ENCODE measurements around the gene CELSR1.
"Not testable (repeated sequence)": the region's sequence is repeated elsewhere in the genome, so short reads cannot be mapped to it uniquely, and the experiment has no call there.

CELSR1 gene

DNA sequence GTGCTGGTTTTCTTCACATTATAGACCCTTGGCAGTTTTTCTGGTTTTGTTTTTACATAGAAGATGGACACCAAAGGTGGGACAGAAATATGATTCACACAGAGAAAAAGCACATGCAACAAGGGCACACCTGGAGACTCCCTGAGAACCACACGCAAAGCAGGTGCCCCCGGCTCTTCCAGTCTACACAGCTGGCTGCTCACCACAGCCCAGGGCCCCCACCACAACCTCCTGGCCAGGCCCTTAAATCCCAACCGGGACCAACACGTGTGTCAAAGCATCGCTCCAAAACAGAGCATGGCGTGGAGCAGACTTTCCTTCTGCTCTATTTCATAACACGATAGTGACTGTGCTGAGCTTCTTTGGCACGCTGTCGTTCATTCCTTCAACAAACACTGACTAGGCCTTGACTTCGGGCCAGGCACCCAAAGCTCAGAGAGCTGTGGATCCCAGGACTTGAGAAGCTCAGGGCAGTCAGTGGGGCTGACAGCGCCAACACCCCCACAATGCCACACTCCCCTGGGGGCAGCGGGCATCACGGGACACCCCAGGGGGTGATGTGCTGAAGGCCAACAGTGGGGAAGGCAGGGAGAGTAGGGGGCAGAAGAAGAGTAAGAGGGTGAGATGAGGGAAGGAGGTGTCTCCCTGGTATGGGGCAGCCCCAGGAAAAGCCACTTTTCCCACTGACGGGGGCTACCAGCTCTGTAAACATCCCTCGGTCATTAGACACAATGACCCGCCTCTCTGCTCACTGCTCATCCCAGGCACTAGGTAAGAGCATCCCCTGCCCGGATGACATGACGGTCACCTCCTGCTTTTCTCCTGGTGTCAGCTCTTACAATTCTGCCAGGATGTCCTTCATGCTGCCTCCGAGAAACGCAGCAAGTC lies 26.0 kb downstream of the CELSR1 start:
- DNase-seq (ENCODE audit: low read depth), result no peak

DNA sequence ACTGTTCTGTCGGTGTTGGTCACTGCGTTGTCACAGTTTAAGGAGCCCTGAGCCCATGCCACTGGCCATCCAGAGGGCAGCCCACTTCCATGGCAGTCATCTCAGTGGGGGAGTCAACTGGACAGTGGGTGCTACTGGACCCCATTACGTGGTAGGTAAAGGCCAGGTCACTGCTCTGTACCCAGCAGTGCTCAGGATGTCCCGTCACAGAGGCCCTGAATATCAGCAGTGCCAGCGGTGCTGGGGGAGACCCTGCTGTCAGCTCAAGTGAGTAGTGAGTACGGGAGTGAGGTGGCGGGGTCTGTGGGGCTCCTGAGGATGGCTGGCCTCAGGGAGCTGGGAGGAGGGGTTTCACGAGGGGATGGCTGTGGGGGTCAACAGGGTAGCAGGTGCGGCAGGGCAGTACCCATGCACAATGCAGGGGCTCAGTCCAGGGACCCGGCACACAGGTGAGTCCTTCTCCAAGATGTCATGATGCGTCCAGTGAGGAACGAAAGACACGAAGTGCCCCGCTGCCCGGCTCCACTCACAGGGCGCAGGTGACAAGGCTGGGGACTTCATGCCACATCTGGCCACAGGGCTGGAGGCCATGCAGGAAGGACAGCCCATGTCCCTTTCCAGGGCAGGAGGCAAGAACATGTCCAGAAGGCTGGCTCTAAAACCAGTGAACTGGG lies 27.9 kb downstream of the CELSR1 start:
- no peak for DNase-seq (ENCODE audit: low read depth)

DNA sequence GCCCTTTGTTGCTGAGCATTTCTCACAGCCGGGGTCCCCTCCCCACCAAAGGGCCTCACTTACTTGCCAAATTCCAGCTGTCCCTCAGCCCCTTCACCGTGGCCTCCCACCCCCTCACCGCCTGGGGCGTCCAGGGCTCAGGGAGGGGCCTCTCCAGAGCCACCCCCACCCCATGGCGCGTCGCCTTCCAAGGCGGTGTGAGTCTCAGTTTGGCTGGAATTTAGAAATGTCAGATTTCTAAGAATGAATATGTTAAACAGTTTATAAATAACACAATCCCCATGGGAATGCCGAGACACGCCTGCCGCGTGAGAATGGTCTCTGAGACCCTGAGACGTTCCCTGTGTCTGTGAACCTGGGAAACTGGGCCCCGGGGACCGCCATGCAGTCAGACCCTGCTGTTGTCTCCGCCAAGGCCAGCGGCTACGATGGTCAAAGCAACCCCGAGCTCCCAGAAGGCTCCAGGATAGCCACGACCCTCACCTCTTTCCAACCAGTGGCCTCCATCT lies 28.9 kb downstream of the CELSR1 start:
- DNase-seq (ENCODE audit: low read depth), result no peak

DNA sequence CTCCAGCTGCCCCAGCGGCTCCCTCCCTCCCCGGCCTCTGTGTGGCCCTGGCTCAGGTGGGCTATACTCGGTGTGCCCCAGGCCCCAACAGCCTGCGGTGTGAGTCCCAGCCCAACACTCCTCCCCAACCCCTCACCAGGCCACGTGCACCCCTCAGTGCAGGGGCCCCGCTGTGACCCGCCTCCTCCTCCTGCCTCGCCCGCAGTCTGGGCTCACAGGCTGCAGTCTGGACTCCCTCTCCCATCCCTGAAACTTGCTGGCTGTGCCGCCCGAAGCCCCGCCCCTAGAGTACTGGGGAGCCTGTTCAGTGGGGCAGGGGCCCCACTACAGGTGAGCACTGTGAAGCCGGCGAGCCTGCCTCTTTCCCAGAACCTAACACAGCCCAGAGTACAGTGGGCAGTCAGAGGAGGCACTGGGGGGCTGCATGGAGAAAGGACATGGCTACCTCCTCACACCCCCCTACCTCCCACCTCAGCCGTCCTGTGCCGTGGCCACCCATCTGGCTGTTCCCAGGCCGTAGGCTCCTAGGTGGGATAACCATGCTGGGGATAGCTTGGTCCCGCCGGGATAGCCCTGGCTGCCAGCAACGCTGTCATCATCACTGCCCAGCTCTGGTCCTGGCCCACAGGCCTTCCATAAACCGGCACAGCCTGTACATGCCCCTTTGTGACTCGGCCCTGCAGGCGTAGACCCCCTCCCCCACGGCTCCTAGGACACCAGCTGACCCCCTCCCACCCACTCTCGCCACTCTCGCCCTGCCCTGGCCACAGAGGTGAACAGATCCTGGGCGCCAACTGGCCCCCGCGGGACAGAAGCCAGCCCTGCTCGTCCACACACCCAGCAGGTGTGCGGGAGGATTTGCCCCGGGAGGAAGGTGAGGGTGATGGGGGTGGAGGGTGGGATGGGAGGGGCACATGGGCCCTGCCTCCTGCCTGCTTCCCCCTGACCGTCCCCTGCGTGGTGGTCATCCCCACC lies 29.7 kb downstream of the CELSR1 start:
- no peak for DNase-seq (ENCODE audit: low read depth)

DNA sequence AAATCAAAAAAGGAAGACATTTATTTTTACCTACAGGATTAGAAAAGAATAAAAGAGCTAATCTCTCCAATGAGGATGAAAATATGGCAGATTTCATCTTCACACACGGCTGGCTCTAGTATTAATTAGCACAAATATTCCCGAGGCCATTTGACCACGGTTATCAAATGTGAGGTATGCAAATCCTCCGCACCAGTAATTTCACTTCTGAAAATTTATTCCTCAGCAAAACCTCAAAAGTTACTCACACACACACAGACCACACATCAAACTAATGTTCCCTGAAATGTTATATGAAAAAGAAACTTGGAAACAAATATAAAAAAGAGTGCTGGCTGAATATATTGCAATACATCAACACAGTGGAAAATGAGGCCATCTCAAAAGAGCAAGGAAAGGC lies 32.8 kb downstream of the CELSR1 start:
- no peak for DNase-seq (ENCODE audit: low read depth)

DNA sequence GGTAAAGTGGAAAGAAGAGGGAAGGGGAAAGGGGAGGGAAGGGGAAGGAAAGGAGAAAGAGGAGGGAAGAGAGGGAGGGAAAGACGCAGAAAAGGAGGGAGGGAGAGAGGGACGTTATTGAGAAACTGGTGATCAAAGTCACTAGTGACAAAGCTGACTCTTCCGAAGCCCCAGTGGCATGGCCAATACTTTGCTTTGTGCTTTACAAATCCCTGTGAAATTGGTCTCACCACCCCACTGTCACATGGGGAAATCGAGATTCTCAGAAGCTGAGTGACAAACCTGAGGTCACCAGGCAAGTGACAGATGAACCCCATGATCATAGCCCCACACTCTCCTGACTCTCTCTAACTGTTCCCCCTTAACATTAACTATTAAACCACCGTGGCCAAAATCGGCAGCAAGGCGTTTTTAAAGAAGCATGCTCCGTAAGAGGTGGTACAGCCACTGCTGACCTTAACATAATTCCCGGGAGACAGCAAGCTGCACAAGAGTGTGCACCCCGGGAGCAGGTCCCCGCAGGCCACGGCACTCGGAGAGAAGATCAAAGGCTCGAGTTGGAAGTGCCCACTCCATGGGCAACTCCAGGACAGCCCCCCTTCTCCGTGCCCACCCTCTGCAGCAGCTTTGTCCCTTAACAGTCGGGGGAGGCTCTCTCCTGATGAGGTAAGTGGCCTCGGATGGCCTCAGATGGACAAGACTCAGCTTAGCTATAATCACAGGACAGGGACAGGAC lies 34.8 kb downstream of the CELSR1 start:
- no peak for DNase-seq (ENCODE audit: low read depth)

DNA sequence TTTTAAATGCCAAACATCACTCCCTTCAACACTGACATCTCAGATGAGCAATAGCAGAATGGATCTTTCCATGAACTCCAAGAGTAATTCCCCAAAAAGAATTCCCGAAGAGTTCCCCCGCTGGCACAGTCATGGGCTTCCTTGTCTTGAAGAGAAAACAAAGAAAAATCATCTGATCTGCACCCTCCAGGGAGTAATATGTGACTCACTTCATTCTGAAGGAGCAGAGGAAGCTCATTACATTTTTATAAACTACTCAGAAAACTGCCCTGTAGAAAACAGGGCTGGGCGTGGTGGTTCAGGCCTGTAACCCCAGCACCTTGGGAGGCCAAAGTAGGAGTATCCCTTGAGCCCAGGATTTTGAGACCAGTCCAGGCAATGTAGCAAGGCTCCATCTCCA lies 35.7 kb downstream of the CELSR1 start:
- peak; percentile 46 for DNase-seq (ENCODE audit: low read depth)

DNA sequence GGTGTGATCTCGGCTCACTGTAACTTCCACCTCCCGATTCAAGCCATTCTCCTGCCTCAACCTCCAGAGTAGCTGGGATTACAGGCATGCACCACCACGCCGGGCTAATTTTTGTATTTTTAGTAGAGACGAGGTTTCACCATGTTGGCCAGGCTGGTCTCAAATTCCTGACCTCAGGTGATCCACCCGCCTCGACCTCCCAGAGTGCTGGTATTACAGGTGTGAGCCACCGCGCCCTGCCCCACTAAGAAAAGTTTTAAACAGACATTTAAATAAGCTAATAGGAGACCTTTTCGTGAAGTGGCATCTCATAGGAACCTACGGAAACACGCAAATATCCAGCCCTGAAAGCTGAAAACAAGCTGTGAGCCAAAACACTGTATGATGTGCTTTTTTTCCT lies 36.2 kb downstream of the CELSR1 start:
- not testable (repeated sequence) for DNase-seq (ENCODE audit: low read depth)

DNA sequence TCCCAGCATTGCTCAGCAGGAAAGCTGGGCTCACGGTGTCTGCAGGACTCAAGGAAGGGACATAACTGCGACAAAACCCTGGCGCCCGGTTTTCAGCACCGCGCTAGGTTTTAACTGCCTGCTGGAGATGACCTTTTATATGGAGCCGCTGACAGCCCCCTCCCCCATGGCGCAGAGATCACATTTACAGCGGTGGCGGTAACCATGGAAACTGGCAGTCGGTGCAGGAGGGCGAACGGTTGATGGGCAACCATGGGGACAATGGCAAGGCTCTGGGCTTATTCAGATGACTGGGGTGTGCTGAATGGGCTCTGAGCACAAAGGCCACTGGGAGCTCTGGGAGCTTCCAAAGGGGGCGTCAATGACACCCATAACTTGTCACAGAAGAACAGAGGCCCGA lies 37.2 kb downstream of the CELSR1 start:
- no peak for DNase-seq (ENCODE audit: low read depth)

DNA sequence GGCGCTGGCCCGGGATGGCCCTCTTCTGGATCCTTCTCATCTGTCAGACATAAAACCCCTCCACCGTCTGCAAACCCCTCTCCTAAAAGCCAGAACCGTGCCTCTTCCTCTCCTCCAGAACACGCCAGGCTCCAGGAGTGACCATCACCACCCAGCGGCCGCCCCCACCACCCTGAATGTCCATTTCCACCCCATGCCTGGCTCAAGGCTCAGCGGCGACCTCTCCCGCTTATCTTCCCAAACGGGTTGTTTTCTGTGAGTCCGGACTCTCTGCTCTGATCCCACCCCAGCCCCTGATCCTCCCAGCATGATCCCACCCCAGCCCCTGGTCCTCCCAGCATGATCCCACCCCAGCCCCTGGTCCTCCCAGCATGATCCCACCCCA lies 37.6 kb downstream of the CELSR1 start:
- DNase-seq (ENCODE audit: low read depth), result no peak

DNA sequence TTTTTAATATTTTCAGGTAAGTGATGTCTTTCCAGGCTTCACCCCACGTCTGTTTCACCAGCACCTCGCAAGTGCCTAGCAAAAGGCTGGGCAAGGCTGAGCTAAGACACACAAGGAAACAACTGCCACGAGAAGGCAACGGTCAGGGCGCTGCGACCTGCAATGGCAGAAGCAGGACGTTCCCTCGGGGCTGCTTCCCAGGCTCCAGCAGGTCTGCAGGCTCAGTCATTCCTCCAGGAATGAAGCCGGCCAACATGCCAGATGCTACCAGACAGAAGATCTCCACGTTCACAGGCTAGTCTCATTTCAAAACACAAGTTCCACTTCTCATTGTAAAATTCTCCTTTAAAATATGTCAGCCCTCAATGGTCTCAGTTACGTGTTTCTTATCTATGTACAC lies 45.5 kb downstream of the CELSR1 start:
- DNase-seq (ENCODE audit: low read depth), result no peak

DNA sequence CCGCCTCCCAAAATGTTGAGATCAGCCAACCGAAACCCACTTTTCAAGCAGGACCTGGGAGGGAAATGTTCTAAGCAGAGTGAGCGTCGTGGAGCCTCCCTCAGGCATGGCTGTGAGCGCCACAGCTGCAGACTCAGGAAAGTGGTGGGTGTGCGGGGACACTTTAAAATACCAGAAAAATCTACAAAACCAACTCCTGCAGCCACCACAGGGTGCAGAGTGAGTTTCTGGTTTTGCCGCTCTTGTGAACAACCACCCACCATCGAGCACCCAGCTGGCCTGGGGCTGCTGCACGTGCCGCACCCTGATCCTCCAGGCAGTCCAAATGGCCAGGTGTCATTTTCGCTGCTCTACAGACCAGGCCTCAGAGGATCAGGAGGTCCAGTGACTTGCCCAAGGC lies 46.9 kb downstream of the CELSR1 start:
- DNase-seq (ENCODE audit: low read depth), result no peak

DNA sequence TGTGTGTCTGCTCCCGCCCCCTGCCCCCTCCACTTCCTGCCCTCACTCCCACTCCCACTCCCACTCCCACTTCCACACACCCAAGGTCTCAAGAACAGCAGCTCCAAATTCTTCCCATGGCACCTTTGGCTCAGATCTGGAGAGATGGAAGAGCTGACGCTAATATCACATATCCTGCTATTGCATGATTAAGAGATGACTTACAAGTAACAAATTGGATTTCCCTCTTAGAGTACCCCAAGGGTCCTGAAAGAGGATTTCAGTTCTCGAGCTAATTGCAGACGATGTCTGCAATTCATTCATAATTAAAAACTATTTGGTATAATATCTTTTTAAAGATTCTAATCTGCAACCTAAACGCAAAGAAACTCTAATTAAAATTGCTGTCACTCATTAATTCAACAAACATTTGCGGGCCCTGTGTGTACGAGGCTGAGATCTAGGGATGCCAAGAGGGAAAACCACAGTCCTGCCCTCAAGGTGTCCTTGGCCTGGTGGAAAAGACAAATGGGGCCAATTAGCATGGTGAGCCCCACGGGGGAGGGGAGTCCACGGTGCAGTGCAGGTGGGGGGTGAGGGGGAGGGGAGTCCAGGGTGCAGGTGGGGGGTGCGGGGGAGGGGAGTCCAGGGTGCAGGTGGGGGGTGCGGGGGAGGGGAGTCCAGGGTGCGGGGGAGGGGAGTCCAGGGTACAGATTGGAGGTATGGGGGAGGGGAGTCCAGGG lies 50.3 kb downstream of the CELSR1 start:
- DNase-seq (ENCODE audit: low read depth), result no peak

DNA sequence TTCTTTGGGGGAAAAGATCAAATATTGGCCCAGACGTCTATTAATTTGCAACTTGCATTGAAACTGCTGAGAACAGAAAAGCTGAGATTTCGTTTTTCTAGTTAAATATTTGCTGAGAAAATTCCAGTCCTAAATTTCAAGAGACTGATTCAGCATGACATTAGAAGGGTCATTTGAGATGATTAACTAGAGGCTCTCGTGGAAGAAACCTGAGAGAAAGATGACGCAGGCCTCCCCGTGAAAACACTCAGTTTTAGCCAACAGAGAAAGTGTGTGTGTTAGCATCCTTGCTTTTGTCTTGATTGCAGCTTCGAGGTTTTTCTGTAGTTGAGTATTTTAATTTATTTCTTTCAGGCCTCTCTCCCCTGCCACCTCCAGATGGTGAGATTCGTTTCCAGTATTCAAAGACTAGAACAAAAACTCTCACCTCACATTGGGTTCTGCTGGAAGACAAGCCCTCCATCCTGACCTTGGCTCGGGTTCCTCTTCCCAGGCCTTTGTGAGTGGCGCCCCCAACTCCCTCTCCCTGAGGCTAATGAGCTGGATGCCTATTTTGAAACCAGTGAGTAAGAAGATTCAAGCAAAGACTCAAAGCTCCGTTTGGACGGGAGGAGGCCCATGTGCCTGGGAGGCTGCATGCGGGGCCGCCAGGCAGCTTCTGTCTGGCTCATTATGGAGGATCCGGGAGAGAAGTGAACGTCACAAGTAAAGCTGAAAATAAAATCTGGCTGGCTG lies 52.4 kb downstream of the CELSR1 start:
- DNase-seq (ENCODE audit: low read depth), result peak; percentile 64

DNA sequence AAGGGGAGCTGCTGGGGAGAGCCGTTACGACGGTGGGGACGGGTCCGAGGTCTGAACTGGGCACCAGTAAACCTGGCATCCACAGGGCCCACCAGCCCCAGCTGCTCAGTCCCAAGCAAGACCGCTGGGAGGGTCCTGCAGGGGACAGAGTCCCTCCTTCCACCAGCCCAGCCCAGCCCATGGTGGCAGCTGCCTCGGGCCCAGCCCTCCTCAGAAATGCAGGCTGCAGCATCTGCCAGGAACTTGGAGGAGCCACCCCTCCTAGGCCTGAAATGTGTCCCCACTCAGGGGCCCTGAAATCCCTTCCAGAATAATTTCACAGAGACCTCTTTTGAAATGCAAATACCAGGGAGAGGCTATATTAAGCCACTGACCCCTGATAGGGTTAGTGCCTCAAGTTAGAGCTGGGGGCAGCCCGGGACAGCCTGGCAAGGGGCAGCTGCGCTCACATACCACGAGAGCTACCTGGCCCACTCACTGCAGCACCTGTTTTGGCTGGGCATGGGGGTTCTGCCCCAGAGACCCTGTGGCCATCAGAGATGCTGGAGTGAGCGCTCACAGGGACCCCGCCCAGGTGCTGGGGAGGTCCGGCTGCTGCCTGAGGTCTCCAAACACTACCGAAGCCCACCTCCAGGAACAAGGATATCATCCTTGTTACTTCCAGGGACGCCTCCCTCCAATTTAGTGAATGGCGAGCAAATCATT lies 53.1 kb downstream of the CELSR1 start:
- no peak for DNase-seq (ENCODE audit: low read depth)

DNA sequence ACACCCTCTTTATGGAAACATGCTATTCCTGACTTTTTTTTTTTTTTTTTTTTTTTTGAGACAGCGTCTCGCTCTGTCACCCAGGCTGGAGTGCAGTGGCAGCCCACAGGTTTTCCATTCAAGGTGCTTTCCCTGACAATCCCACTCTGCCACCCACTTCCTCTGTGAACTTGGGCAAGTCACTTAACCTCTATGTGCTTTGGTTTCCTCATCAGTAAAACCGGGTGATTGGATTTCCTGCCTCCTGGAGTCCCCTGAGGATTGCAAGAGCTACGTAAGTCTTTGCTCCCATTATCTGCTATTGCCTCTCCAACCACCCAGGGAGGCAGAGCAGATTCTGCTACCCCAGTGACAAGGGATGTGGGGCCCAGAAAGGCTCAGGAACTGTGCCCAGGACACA lies 54.1 kb downstream of the CELSR1 start:
- DNase-seq (ENCODE audit: low read depth), result no peak

DNA sequence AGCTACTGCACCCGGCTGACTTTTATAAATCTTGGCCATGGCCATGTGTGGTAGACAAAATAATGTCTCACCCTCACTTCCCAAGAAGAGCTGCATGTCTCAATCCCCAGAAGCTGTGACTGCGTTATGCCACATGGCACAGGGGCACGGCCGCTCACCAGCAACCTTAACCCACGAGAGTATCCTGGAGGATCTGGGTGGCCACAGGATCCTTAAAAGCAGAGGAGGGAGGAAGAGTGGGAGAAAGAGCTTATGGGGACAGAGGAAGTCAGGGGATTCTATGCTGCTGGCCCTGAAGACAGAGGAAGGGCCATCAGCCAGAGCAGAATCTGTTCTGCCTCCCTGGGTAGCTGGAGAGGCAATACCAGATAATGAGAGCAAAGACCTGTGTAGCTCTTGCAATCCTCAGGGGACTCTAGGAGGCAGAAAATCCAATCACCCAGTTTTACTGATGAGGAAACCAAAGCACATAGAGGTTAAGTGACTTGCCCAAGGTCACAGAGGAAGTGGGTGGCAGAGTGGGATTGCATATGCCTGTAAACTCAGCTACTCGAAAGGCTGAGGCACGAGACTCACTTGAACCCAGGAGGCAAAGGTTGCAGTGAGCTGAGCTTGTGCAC lies 55.3 kb downstream of the CELSR1 start:
- DNase-seq (ENCODE audit: low read depth), result no peak

DNA sequence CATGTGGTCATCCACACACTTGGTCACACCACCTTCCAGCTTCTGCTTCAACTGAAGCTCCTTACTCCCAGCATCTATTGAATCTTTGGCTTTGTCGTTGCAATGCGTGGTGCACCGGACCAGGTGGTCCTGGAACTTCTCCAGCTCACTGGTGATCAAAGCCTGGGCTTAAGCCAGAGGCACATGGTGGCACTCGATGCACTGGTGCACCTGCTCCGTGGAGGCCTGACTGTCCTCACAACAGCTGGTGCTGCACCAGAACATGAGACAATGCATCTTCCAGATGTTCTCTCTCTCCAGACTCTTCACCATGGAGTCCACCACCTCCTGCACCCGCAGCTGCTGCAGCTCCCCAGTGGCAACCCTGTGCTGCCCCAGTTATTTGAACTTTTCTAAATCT lies 56.0 kb downstream of the CELSR1 start:
- no peak for DNase-seq (ENCODE audit: low read depth)

DNA sequence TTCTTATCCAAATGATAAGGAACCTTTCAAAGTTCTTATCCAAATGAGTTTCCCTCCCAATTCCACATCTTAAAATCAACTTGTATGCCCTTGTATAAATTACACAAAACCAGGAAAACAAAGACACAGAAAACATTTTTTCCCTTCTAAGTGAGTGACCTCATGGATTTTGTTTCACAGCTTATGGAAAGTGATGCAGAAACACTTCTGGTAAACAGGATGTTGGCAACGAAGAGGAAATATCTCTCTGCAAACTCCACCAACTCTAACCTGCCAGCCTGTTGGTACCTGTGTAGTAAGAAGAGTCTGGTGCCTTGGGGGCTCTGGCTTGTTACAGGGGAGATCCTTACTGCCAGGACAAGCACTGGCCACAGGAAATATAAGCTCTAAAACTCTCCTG lies 57.0 kb downstream of the CELSR1 start:
- no peak for DNase-seq (ENCODE audit: low read depth)

All from fibroblast of gingiva (primary cell).